Measurements from ENCODE around the gene NTM. TPM values are rescaled to one million over a fixed set of nuclear protein-coding genes. Genes with fewer than 3 reads are reported as not detected.

NTM gene
- total RNA-seq, 1 donor from 2014 or later: 9.9 TPM

- no peaks in the 10 kb centered on the region for H3K36me3 ChIP-seq (ENCODE audit: control insufficient read depth in 3 of 3, insufficient read depth in 3 of 3, low read length in 3 of 3)
- H3K9me3 ChIP-seq (ENCODE audit: control insufficient read depth in 3 of 3, low read length in 3 of 3): no peaks in the 10 kb centered on the region
- H3K9ac ChIP-seq (ENCODE audit: low read depth in 1 of 3, low read length in 3 of 3): no peak overlapping the region
- no peak overlapping the region for H3K4me3 ChIP-seq (ENCODE audit: low read length in 3 of 3)
- H3K27me3 ChIP-seq (ENCODE audit: control insufficient read depth in 3 of 3, insufficient read depth in 3 of 3, low read length in 3 of 3): peaks cover 0 to 6% (median 0%) of the 10 kb centered on the region in 3 donors
- H3K27ac ChIP-seq (ENCODE audit: low read depth, low read length): no peak overlapping the region
- no peaks in the 10 kb centered on the region for H3K4me1 ChIP-seq (ENCODE audit: control insufficient read depth in 3 of 3, insufficient read depth in 3 of 3, low read length in 3 of 3)
Measured at GRCh38 chr11:131668500-131669400, 298.3 kb downstream of the NTM start.

- no peak overlapping the region for H3K4me3 ChIP-seq (ENCODE audit: low read length in 3 of 3)
- H3K36me3 ChIP-seq (ENCODE audit: control insufficient read depth in 3 of 3, insufficient read depth in 3 of 3, low read length in 3 of 3): no peaks in the 10 kb centered on the region
- peaks cover 0 to 6% (median 0%) of the 10 kb centered on the region in 3 donors for H3K27me3 ChIP-seq (ENCODE audit: control insufficient read depth in 3 of 3, insufficient read depth in 3 of 3, low read length in 3 of 3)
- H3K9me3 ChIP-seq (ENCODE audit: control insufficient read depth in 3 of 3, low read length in 3 of 3): no peaks in the 10 kb centered on the region
- H3K9ac ChIP-seq (ENCODE audit: low read depth in 1 of 3, low read length in 3 of 3): no peak overlapping the region
- peaks cover 0 to 3% (median 0%) of the 10 kb centered on the region in 3 donors for H3K4me1 ChIP-seq (ENCODE audit: control insufficient read depth in 3 of 3, insufficient read depth in 3 of 3, low read length in 3 of 3)
- H3K27ac ChIP-seq (ENCODE audit: low read depth, low read length): no peak overlapping the region
Measured at GRCh38 chr11:131669401-131669780, 299.0 kb downstream of the NTM start.

- no peak overlapping the region for H3K4me3 ChIP-seq (ENCODE audit: low read length in 3 of 3)
- no peak overlapping the region for H3K27ac ChIP-seq (ENCODE audit: low read depth, low read length)
- no peak overlapping the region for H3K9ac ChIP-seq (ENCODE audit: low read depth in 1 of 3, low read length in 3 of 3)
- H3K9me3 ChIP-seq (ENCODE audit: control insufficient read depth in 3 of 3, low read length in 3 of 3): no peaks in the 10 kb centered on the region
- H3K36me3 ChIP-seq (ENCODE audit: control insufficient read depth in 3 of 3, insufficient read depth in 3 of 3, low read length in 3 of 3): no peaks in the 10 kb centered on the region
- peaks cover 0 to 6% (median 0%) of the 10 kb centered on the region in 3 donors for H3K27me3 ChIP-seq (ENCODE audit: control insufficient read depth in 3 of 3, insufficient read depth in 3 of 3, low read length in 3 of 3)
- H3K4me1 ChIP-seq (ENCODE audit: control insufficient read depth in 3 of 3, insufficient read depth in 3 of 3, low read length in 3 of 3): peaks cover 0 to 3% (median 0%) of the 10 kb centered on the region in 3 donors
Measured at GRCh38 chr11:131670876-131671275, 300.5 kb downstream of the NTM start.

- no peak overlapping the region for H3K27ac ChIP-seq (ENCODE audit: low read depth, low read length)
- H3K27me3 ChIP-seq (ENCODE audit: control insufficient read depth in 3 of 3, insufficient read depth in 3 of 3, low read length in 3 of 3): peaks cover 0 to 6% (median 0%) of the 10 kb centered on the region in 3 donors
- H3K36me3 ChIP-seq (ENCODE audit: control insufficient read depth in 3 of 3, insufficient read depth in 3 of 3, low read length in 3 of 3): no peaks in the 10 kb centered on the region
- no peaks in the 10 kb centered on the region for H3K9me3 ChIP-seq (ENCODE audit: control insufficient read depth in 3 of 3, low read length in 3 of 3)
- H3K4me3 ChIP-seq (ENCODE audit: low read length in 3 of 3): no peak overlapping the region
- peaks cover 0 to 3% (median 0%) of the 10 kb centered on the region in 3 donors for H3K4me1 ChIP-seq (ENCODE audit: control insufficient read depth in 3 of 3, insufficient read depth in 3 of 3, low read length in 3 of 3)
- no peak overlapping the region for H3K9ac ChIP-seq (ENCODE audit: low read depth in 1 of 3, low read length in 3 of 3)
Measured at GRCh38 chr11:131671320-131671719, 300.9 kb downstream of the NTM start.

- Histone ChIP-seq H3K9ac (ENCODE audit: low read depth in 1 of 3, low read length in 3 of 3) (no peak overlapping the region), H3K4me3 (ENCODE audit: low read length in 3 of 3) (no peak overlapping the region), H3K27ac (ENCODE audit: low read depth, low read length) (no peak overlapping the region), H3K9me3 (ENCODE audit: control insufficient read depth in 3 of 3, low read length in 3 of 3) (no peaks in the 10 kb centered on the region), H3K4me1 (ENCODE audit: control insufficient read depth in 3 of 3, insufficient read depth in 3 of 3, low read length in 3 of 3) (peaks cover 0 to 3% (median 0%) of the 10 kb centered on the region in 3 donors), H3K36me3 (ENCODE audit: control insufficient read depth in 3 of 3, insufficient read depth in 3 of 3, low read length in 3 of 3) (no peaks in the 10 kb centered on the region), H3K27me3 (ENCODE audit: control insufficient read depth in 3 of 3, insufficient read depth in 3 of 3, low read length in 3 of 3) (peaks cover 0 to 6% (median 0%) of the 10 kb centered on the region in 3 donors)
Measured at GRCh38 chr11:131671734-131672133, 301.3 kb downstream of the NTM start.

GRCh38 chr11:131672191-131672590 lies 301.8 kb downstream of the NTM start:
- H3K9me3 ChIP-seq (ENCODE audit: control insufficient read depth in 3 of 3, low read length in 3 of 3): no peaks in the 10 kb centered on the region
- H3K9ac ChIP-seq (ENCODE audit: low read depth in 1 of 3, low read length in 3 of 3): no peak overlapping the region
- peaks cover 0 to 6% (median 0%) of the 10 kb centered on the region in 3 donors for H3K27me3 ChIP-seq (ENCODE audit: control insufficient read depth in 3 of 3, insufficient read depth in 3 of 3, low read length in 3 of 3)
- no peak overlapping the region for H3K4me3 ChIP-seq (ENCODE audit: low read length in 3 of 3)
- peaks cover 0 to 3% (median 0%) of the 10 kb centered on the region in 3 donors for H3K4me1 ChIP-seq (ENCODE audit: control insufficient read depth in 3 of 3, insufficient read depth in 3 of 3, low read length in 3 of 3)
- H3K36me3 ChIP-seq (ENCODE audit: control insufficient read depth in 3 of 3, insufficient read depth in 3 of 3, low read length in 3 of 3): no peaks in the 10 kb centered on the region
- no peak overlapping the region for H3K27ac ChIP-seq (ENCODE audit: low read depth, low read length)

GRCh38 chr11:131674051-131674755 lies 303.8 kb downstream of the NTM start:
- no peak overlapping the region for H3K9ac ChIP-seq (ENCODE audit: low read depth in 1 of 3, low read length in 3 of 3)
- peaks cover 0 to 8% (median 8%) of the 10 kb centered on the region in 3 donors for H3K27me3 ChIP-seq (ENCODE audit: control insufficient read depth in 3 of 3, insufficient read depth in 3 of 3, low read length in 3 of 3)
- no peak overlapping the region for H3K4me3 ChIP-seq (ENCODE audit: low read length in 3 of 3)
- no peaks in the 10 kb centered on the region for H3K36me3 ChIP-seq (ENCODE audit: control insufficient read depth in 3 of 3, insufficient read depth in 3 of 3, low read length in 3 of 3)
- H3K27ac ChIP-seq (ENCODE audit: low read depth, low read length): no peak overlapping the region
- H3K9me3 ChIP-seq (ENCODE audit: control insufficient read depth in 3 of 3, low read length in 3 of 3): no peaks in the 10 kb centered on the region
- peaks cover 0 to 3% (median 0%) of the 10 kb centered on the region in 3 donors for H3K4me1 ChIP-seq (ENCODE audit: control insufficient read depth in 3 of 3, insufficient read depth in 3 of 3, low read length in 3 of 3)

GRCh38 chr11:131675121-131675888 lies 304.9 kb downstream of the NTM start:
- H3K27ac ChIP-seq (ENCODE audit: low read depth, low read length): no peak overlapping the region
- peaks cover 0 to 11% (median 6%) of the 10 kb centered on the region in 3 donors for H3K27me3 ChIP-seq (ENCODE audit: control insufficient read depth in 3 of 3, insufficient read depth in 3 of 3, low read length in 3 of 3)
- H3K9me3 ChIP-seq (ENCODE audit: control insufficient read depth in 3 of 3, low read length in 3 of 3): no peaks in the 10 kb centered on the region
- no peak overlapping the region for H3K9ac ChIP-seq (ENCODE audit: low read depth in 1 of 3, low read length in 3 of 3)
- peaks cover 0 to 3% (median 0%) of the 10 kb centered on the region in 3 donors for H3K4me1 ChIP-seq (ENCODE audit: control insufficient read depth in 3 of 3, insufficient read depth in 3 of 3, low read length in 3 of 3)
- no peak overlapping the region for H3K4me3 ChIP-seq (ENCODE audit: low read length in 3 of 3)
- no peaks in the 10 kb centered on the region for H3K36me3 ChIP-seq (ENCODE audit: control insufficient read depth in 3 of 3, insufficient read depth in 3 of 3, low read length in 3 of 3)

GRCh38 chr11:131677828-131678470 lies 307.5 kb downstream of the NTM start:
- Histone ChIP-seq H3K27me3 (ENCODE audit: control insufficient read depth in 3 of 3, insufficient read depth in 3 of 3, low read length in 3 of 3) (peaks cover 0 to 20% (median 19%) of the 10 kb centered on the region in 3 donors), H3K9me3 (ENCODE audit: control insufficient read depth in 3 of 3, low read length in 3 of 3) (no peaks in the 10 kb centered on the region), H3K9ac (ENCODE audit: low read depth in 1 of 3, low read length in 3 of 3) (no peak overlapping the region), H3K27ac (ENCODE audit: low read depth, low read length) (no peak overlapping the region), H3K36me3 (ENCODE audit: control insufficient read depth in 3 of 3, insufficient read depth in 3 of 3, low read length in 3 of 3) (no peaks in the 10 kb centered on the region), H3K4me3 (ENCODE audit: low read length in 3 of 3) (no peak overlapping the region), H3K4me1 (ENCODE audit: control insufficient read depth in 3 of 3, insufficient read depth in 3 of 3, low read length in 3 of 3) (peaks cover 0 to 3% (median 0%) of the 10 kb centered on the region in 3 donors)
